ENCODE results near the gene KY.

Gene KY

GRCh38 chr3:134613006-134613520 lies 37.8 kb downstream of the KY start:
- CTCF ChIA-PET, result no interaction called here
- no peak overlapping the region for H3K4me3 ChIP-seq (ENCODE audit: control insufficient read depth in 1 of 7, extremely low read depth in 1 of 7, insufficient read depth in 4 of 7, low read depth in 2 of 7, low read length in 6 of 7)
- H3K4me1 ChIP-seq (ENCODE audit: control extremely low read depth in 1 of 4, control insufficient read depth in 4 of 4, insufficient read depth in 4 of 4, low read length in 3 of 4), result peaks cover 3 to 52% (median 29%) of the 10 kb centered on the region in 4 experiments
- no peaks in the 10 kb centered on the region for H3K27me3 ChIP-seq (replicated peaks in 2 of 5; ENCODE audit: control insufficient read depth in 4 of 5, insufficient read depth in 5 of 5, low read length in 4 of 5)
- H3K9me3 ChIP-seq (ENCODE audit: control extremely low read depth in 1 of 5, control insufficient read depth in 4 of 5, insufficient read depth in 2 of 5, low read depth in 1 of 5, low read length in 4 of 5), result no peaks in the 10 kb centered on the region
- POLR2A ChIA-PET, result no interaction called here
- DNase-seq, result no peak
- whole genome bisulfite sequencing (ENCODE audit: insufficient coverage), result 100% methylated on average over 6 of the region's 6 CpGs
- no peaks in the 10 kb centered on the region for H3K36me3 ChIP-seq (ENCODE audit: control insufficient read depth in 4 of 4, insufficient read depth in 4 of 4, low read length in 3 of 4)
- H3K27ac ChIP-seq (ENCODE audit: insufficient read depth in 1 of 2, low read depth in 1 of 2, low read length in 2 of 2, poor library complexity in 1 of 2, severe bottlenecking in 2 of 2), result no peak overlapping the region

GRCh38 chr3:134611516-134611915 lies 39.3 kb downstream of the KY start:
- Histone ChIP-seq H3K27me3 (replicated peaks in 2 of 5; ENCODE audit: control insufficient read depth in 4 of 5, insufficient read depth in 5 of 5, low read length in 4 of 5) (no peaks in the 10 kb centered on the region), H3K27ac (ENCODE audit: insufficient read depth in 1 of 2, low read depth in 1 of 2, low read length in 2 of 2, poor library complexity in 1 of 2, severe bottlenecking in 2 of 2) (no peak overlapping the region), H3K36me3 (ENCODE audit: control insufficient read depth in 4 of 4, insufficient read depth in 4 of 4, low read length in 3 of 4) (no peaks in the 10 kb centered on the region), H3K9me3 (ENCODE audit: control extremely low read depth in 1 of 5, control insufficient read depth in 4 of 5, insufficient read depth in 2 of 5, low read depth in 1 of 5, low read length in 4 of 5) (no peaks in the 10 kb centered on the region), H3K4me3 (ENCODE audit: control insufficient read depth in 1 of 7, extremely low read depth in 1 of 7, insufficient read depth in 4 of 7, low read depth in 2 of 7, low read length in 6 of 7) (no peak overlapping the region), H3K4me1 (ENCODE audit: control extremely low read depth in 1 of 4, control insufficient read depth in 4 of 4, insufficient read depth in 4 of 4, low read length in 3 of 4) (peaks cover 6 to 62% (median 41%) of the 10 kb centered on the region in 4 experiments)
- no peak for DNase-seq
- 80% methylated on average over 1 of the region's 2 CpGs for WGBS (ENCODE audit: insufficient coverage)
- POLR2A ChIA-PET, result no interaction called here
- CTCF ChIA-PET, result interaction anchor here (1.3 to 1.5 kb wide), 2 partner anchors 10 to 27 kb away, joined by 4 read pairs; no protein-coding TSS in a partner anchor

DNA sequence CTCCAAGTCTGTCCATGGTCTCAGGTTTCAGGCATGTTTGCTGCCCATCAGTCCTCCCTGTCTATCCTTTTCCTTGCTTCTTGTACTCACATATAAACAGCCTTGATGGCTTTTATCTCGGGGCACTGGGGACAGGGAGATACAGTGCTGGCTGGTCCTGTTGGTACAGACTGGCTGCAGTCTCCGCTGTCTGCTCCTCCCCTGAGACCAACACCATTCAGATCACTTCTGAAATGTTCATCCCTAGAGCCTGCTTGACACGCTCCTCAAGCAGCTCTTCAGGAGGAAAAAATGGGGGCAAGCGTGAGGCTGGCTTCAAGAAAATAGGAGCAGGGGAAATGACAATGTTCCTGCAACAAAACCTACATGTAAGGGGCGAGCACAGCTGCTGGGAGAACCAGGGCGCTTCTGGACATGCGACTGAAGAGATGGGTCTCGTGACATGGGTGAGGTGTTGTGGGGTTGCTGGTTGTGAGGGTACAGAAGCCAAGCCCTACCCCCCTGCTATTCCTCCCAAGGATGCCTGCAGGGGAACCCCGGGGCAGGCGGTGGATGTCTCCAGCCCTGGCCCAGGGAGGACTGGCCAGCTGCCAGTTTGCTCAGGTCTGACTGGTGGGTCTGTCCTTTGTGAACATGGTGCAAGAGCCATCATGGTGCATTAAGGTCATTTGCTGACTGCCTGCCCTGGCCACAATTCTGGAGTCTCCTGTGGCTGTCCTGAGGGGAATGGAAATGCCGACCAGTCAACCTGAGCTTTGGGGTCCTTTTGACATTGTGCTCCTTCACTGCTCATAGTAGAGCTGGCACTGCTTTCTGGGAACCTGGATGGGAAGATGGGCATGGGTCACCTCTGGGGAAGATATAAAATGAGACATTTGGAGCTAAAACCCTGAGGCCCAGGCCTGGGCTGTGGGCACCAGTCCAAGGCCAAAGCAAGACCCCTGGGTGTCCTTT lies 40.1 kb downstream of the KY start:
- Histone ChIP-seq H3K4me1 (ENCODE audit: control extremely low read depth in 1 of 4, control insufficient read depth in 4 of 4, insufficient read depth in 4 of 4, low read length in 3 of 4) (peaks cover 6 to 70% (median 49%) of the 10 kb centered on the region in 4 experiments), H3K4me3 (ENCODE audit: control insufficient read depth in 1 of 7, extremely low read depth in 1 of 7, insufficient read depth in 4 of 7, low read depth in 2 of 7, low read length in 6 of 7) (no peak overlapping the region), H3K9me3 (ENCODE audit: control extremely low read depth in 1 of 5, control insufficient read depth in 4 of 5, insufficient read depth in 2 of 5, low read depth in 1 of 5, low read length in 4 of 5) (no peaks in the 10 kb centered on the region), H3K27ac (ENCODE audit: insufficient read depth in 1 of 2, low read depth in 1 of 2, low read length in 2 of 2, poor library complexity in 1 of 2, severe bottlenecking in 2 of 2) (no peak overlapping the region), H3K27me3 (replicated peaks in 2 of 5; ENCODE audit: control insufficient read depth in 4 of 5, insufficient read depth in 5 of 5, low read length in 4 of 5) (no peaks in the 10 kb centered on the region), H3K36me3 (ENCODE audit: control insufficient read depth in 4 of 4, insufficient read depth in 4 of 4, low read length in 3 of 4) (no peaks in the 10 kb centered on the region)
- ChIA-PET POLR2A (no interaction called here), CTCF (interaction anchor here (1.0 to 1.5 kb wide), 3 partner anchors 9 to 28 kb away, joined by 3 to 4 read pairs (median 4); no protein-coding TSS in a partner anchor)
- no peak for DNase-seq
- 80% methylated on average over 8 of the region's 11 CpGs for WGBS (ENCODE audit: insufficient coverage)

DNA sequence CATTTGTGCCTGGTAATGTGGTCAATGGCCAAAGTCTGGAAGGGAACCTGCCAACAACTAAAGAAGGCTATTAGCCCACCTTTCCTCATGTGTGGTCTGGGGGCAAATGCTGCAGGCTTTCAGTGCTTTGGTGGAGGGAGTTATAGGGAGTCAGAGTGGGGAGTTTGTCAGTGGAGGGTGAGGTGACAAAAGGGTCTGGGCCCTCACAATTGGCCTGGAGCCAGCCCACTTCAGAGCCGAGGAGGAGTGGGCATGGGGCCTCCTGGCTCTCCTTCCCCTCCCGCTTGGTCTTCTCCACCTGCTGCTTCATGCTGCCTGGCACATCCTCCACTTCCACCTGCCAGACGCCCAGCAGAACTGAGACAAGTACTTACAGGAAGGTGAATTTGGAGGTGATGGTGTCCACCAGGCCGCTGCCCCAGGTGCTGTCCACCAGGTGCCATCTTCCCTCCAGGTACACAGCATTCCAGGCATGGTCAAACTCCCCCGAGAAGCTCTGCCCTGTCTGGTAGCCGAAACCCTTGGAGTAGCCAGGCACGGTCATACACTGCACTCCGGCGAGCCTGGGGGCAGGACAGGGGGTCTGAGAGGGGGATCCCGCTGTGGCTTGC lies 40.9 kb downstream of the KY start:
- no peak overlapping the region for H3K4me3 ChIP-seq (ENCODE audit: control insufficient read depth in 1 of 7, extremely low read depth in 1 of 7, insufficient read depth in 4 of 7, low read depth in 2 of 7, low read length in 6 of 7)
- ChIA-PET CTCF (interaction anchor here (1.0 to 1.3 kb wide), 2 partner anchors 24 to 28 kb away, joined by 3 to 4 read pairs; no protein-coding TSS in a partner anchor), POLR2A (no interaction called here)
- 84% methylated on average over 7 of the region's 10 CpGs for WGBS (ENCODE audit: insufficient coverage)
- no peaks in the 10 kb centered on the region for H3K9me3 ChIP-seq (ENCODE audit: control extremely low read depth in 1 of 5, control insufficient read depth in 4 of 5, insufficient read depth in 2 of 5, low read depth in 1 of 5, low read length in 4 of 5)
- no peaks in the 10 kb centered on the region for H3K36me3 ChIP-seq (ENCODE audit: control insufficient read depth in 4 of 4, insufficient read depth in 4 of 4, low read length in 3 of 4)
- peaks cover 6 to 78% (median 55%) of the 10 kb centered on the region in 4 experiments for H3K4me1 ChIP-seq (ENCODE audit: control extremely low read depth in 1 of 4, control insufficient read depth in 4 of 4, insufficient read depth in 4 of 4, low read length in 3 of 4)
- no peak for DNase-seq
- no peak overlapping the region for H3K27ac ChIP-seq (ENCODE audit: insufficient read depth in 1 of 2, low read depth in 1 of 2, low read length in 2 of 2, poor library complexity in 1 of 2, severe bottlenecking in 2 of 2)
- H3K27me3 ChIP-seq (replicated peaks in 2 of 5; ENCODE audit: control insufficient read depth in 4 of 5, insufficient read depth in 5 of 5, low read length in 4 of 5), result no peaks in the 10 kb centered on the region

DNA sequence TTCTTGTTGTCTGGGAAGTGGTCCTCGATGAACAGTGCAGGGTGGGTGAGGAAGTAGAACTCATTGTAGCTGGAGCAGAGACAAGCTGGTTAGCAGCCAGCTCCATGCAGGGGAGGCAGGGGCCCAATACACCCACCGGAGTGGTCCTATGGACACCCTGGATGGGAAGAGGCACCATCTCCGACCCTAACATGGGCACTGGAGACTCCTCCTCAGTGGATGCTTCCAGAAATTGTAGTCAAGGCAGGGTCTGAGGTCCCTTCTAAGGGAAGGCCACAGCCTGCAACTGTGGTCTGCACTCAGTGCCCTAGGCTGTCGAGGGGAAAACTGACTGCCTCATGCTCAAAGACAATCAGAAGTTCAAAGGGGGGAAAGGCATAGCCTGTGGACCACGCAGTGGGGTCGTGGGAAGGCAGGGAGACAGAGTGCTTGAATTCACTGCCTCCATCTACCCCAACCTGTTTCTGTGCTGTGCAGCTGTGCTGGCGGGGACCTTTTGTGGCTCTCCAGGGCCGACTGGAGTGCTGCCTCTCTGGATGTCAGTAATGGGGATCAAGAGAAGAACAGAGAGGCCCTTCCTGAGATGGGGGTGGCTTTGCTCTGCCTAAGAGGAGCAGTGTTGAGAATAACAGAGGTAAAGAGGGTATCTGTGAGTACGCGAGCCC lies 41.9 kb downstream of the KY start:
- Histone ChIP-seq H3K4me3 (ENCODE audit: control insufficient read depth in 1 of 7, extremely low read depth in 1 of 7, insufficient read depth in 4 of 7, low read depth in 2 of 7, low read length in 6 of 7) (no peak overlapping the region), H3K27me3 (replicated peaks in 2 of 5; ENCODE audit: control insufficient read depth in 4 of 5, insufficient read depth in 5 of 5, low read length in 4 of 5) (no peaks in the 10 kb centered on the region), H3K4me1 (ENCODE audit: control extremely low read depth in 1 of 4, control insufficient read depth in 4 of 4, insufficient read depth in 4 of 4, low read length in 3 of 4) (peaks cover 6 to 85% (median 56%) of the 10 kb centered on the region in 4 experiments), H3K9me3 (ENCODE audit: control extremely low read depth in 1 of 5, control insufficient read depth in 4 of 5, insufficient read depth in 2 of 5, low read depth in 1 of 5, low read length in 4 of 5) (no peaks in the 10 kb centered on the region), H3K36me3 (ENCODE audit: control insufficient read depth in 4 of 4, insufficient read depth in 4 of 4, low read length in 3 of 4) (no peaks in the 10 kb centered on the region), H3K27ac (ENCODE audit: insufficient read depth in 1 of 2, low read depth in 1 of 2, low read length in 2 of 2, poor library complexity in 1 of 2, severe bottlenecking in 2 of 2) (no peak overlapping the region)
- POLR2A ChIA-PET, result no interaction called here
- 86% methylated on average over 9 of the region's 10 CpGs for WGBS (ENCODE audit: insufficient coverage)
- CTCF ChIA-PET, result interaction anchor here (2.4 to 10.9 kb wide), 2 partner anchors 13 to 32 kb away, joined by 16 to 238 read pairs; no protein-coding TSS in a partner anchor
- no peak for DNase-seq

DNA sequence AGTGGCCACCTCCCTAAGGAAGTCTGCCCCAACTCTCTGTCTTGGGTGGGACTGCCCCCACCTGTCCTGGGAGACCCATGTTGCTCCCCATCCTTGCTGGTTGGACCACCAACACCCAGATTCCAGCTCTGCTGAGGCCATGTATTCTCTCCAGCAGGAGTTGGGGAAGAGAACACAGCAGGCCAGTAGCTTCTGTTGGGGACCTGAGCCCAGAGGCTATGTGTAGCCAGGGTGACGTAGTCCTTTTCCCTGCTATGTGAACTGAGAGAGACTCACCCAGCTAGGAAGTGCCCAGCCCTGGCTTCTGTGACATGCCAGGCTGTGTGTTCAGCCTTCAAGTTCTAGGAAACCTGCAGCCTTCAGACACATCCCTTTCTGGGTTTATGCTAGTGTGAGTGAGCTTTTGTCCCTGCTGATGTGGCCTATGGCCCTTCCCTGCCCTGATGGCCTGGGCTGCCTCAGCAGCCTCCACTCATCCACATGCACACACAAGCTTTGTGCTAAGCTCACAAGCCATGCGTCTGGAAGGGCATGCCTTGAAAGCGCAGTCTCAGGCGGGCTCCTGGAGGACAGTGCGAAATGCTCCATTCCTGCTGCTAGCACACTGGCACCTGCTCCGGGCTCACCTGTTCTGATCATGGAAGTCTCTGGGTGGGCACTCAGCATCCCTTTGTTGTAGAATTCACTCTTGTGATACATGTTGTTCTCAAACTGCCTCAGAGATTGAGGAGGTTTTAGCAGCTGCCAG lies 42.6 kb downstream of the KY start:
- Histone ChIP-seq H3K27me3 (replicated peaks in 2 of 5; ENCODE audit: control insufficient read depth in 4 of 5, insufficient read depth in 5 of 5, low read length in 4 of 5) (no peaks in the 10 kb centered on the region), H3K27ac (ENCODE audit: insufficient read depth in 1 of 2, low read depth in 1 of 2, low read length in 2 of 2, poor library complexity in 1 of 2, severe bottlenecking in 2 of 2) (no peak overlapping the region), H3K4me1 (ENCODE audit: control extremely low read depth in 1 of 4, control insufficient read depth in 4 of 4, insufficient read depth in 4 of 4, low read length in 3 of 4) (peaks cover 6 to 92% (median 61%) of the 10 kb centered on the region in 4 experiments), H3K4me3 (ENCODE audit: control insufficient read depth in 1 of 7, extremely low read depth in 1 of 7, insufficient read depth in 4 of 7, low read depth in 2 of 7, low read length in 6 of 7) (peak overlapping the region in 1 of 7 experiments; percentile 4), H3K36me3 (ENCODE audit: control insufficient read depth in 4 of 4, insufficient read depth in 4 of 4, low read length in 3 of 4) (no peaks in the 10 kb centered on the region), H3K9me3 (ENCODE audit: control extremely low read depth in 1 of 5, control insufficient read depth in 4 of 5, insufficient read depth in 2 of 5, low read depth in 1 of 5, low read length in 4 of 5) (no peaks in the 10 kb centered on the region)
- CTCF ChIA-PET, result interaction anchor here (0.8 to 10.9 kb wide), 5 partner anchors 8 to 147 kb away, joined by 3 to 238 read pairs (median 6); no protein-coding TSS in a partner anchor
- POLR2A ChIA-PET, result no interaction called here
- DNase-seq, result no peak
- 100% methylated on average over 6 of the region's 6 CpGs for WGBS (ENCODE audit: insufficient coverage)

Measured in common myeloid progenitor, CD34-positive (primary cell).